Mesendoderm (in vitro differentiated cells): ENCODE data around the gene PSMA4.
"Not testable (repeated sequence)": the region's sequence is repeated elsewhere in the genome, so short reads cannot be mapped to it uniquely, and the experiment has no call there.

Source experiments
- DNase-seq: peaks from one replicate; pipeline ENCODE4 v3.0.0; 2013
- H2AK5ac ChIP-seq: 2 replicates; pipeline ENCODE4 v1.6.1; 2013; ENCODE audit warnings: low read length, inconsistent platforms
- H2BK120ac ChIP-seq: 2 replicates; pipeline ENCODE4 v1.6.1; 2013; ENCODE audit warnings: low read depth, mild to moderate bottlenecking, low read length, moderate library complexity, mixed read lengths
- H2BK15ac ChIP-seq: replicated peaks from 2 replicates; pipeline ENCODE4 v1.6.1; 2013; ENCODE audit warnings: low read depth, mild to moderate bottlenecking, moderate library complexity
- H2BK5ac ChIP-seq: 2 replicates; pipeline ENCODE4 v1.6.1; 2013; ENCODE audit warnings: low read length, inconsistent platforms
- H3K18ac ChIP-seq: 2 replicates; pipeline ENCODE4 v1.6.1; 2013; ENCODE audit warnings: mild to moderate bottlenecking, low read length, mixed read lengths
- H3K23ac ChIP-seq: one replicate; pipeline ENCODE4 v1.6.1; 2013; ENCODE audit warnings: low read length
- H3K27ac ChIP-seq: 2 replicates; pipeline ENCODE4 v1.5.1; 2013; ENCODE audit warnings: low read depth, mild to moderate bottlenecking, inconsistent platforms, low read length, moderate library complexity
- H3K27me3 ChIP-seq: 2 replicates; pipeline ENCODE4 v1.6.1; 2013; ENCODE audit warnings: low read length, control low read depth, mild to moderate bottlenecking, inconsistent platforms; ENCODE audit not compliant: insufficient read depth, poor library complexity
- H3K36me3 ChIP-seq: 2 replicates; pipeline ENCODE4 v1.6.1; 2013; ENCODE audit warnings: low read length, inconsistent platforms; ENCODE audit not compliant: control insufficient read depth, insufficient read depth
- H3K4ac ChIP-seq: one replicate; pipeline ENCODE4 v1.6.1; 2013; ENCODE audit warnings: low read depth, mild to moderate bottlenecking, low read length, moderate library complexity
- H3K4me1 ChIP-seq: 2 replicates; pipeline ENCODE4 v1.6.1; 2013; ENCODE audit warnings: low read depth, low read length, inconsistent platforms; ENCODE audit not compliant: control insufficient read depth
- H3K4me2 ChIP-seq: 2 replicates; pipeline ENCODE4 v1.6.1; 2013; ENCODE audit warnings: low read length
- H3K4me3 ChIP-seq: 2 replicates; pipeline ENCODE4 v1.5.1; 2013; ENCODE audit warnings: mild to moderate bottlenecking, low read length
- H3K56ac ChIP-seq: one replicate; pipeline ENCODE4 v1.6.1; 2013; ENCODE audit warnings: low read length
- H3K79me1 ChIP-seq: 2 replicates; pipeline ENCODE4 v1.6.1; 2013; ENCODE audit warnings: low read length, inconsistent platforms
- H3K79me2 ChIP-seq: 2 replicates; pipeline ENCODE4 v1.6.1; 2013; ENCODE audit warnings: mild to moderate bottlenecking, low read length; ENCODE audit not compliant: control insufficient read depth, insufficient read depth
- H3K9ac ChIP-seq: 2 replicates; pipeline ENCODE4 v1.6.1; 2013; ENCODE audit warnings: low read length, inconsistent platforms
- H4K5ac ChIP-seq: one replicate; pipeline ENCODE4 v1.6.1; 2013; ENCODE audit warnings: low read length
- H4K8ac ChIP-seq: one replicate; pipeline ENCODE4 v1.6.1; 2013; ENCODE audit warnings: low read depth, mild to moderate bottlenecking, control low read depth, low read length, moderate library complexity
- WGBS: extraction: QIAGEN DNeasy Blood & Tissue Kit; methylation state at CpG from one replicate; pipeline ENCODE4 v1.1.7; 2013; ENCODE audit warnings: low lambda C conversion rate, missing lambda C conversion rate; ENCODE audit not compliant: insufficient coverage; ENCODE audit errors: extremely low coverage; 5-methylcytosine and 5-hydroxymethylcytosine counted together

The PSMA4 gene

GRCh38 chr15:78552597-78552996, 12.4 kb downstream of the PSMA4 start:
- no CpG with 5 or more reads among the region's 5 CpGs for WGBS
- DNase-seq, result no peak

GRCh38 chr15:78560201-78560600, 20.0 kb downstream of the PSMA4 start:
- H2AK5ac ChIP-seq, H3K36me3 ChIP-seq, H3K4me1 ChIP-seq, H3K4me3 ChIP-seq, H4K8ac ChIP-seq, H3K27ac ChIP-seq, H3K23ac ChIP-seq, H2BK5ac ChIP-seq, DNase-seq, H3K4me2 ChIP-seq, H2BK15ac ChIP-seq, H2BK120ac ChIP-seq, H3K56ac ChIP-seq, H3K27me3 ChIP-seq, H3K4ac ChIP-seq, H3K79me2 ChIP-seq, H4K5ac ChIP-seq, H3K18ac ChIP-seq, H3K79me1 ChIP-seq, H3K9ac ChIP-seq: not testable (repeated sequence)
- no CpG with 5 or more reads among the region's 10 CpGs for WGBS

More at GRCh38 chr15:78552597-78552996, 12.4 kb downstream of the PSMA4 start:
- H3K18ac ChIP-seq, result no peak overlapping the region
- H3K79me2 ChIP-seq, result no peaks in the 10 kb centered on the region
- H4K5ac ChIP-seq, result no peak overlapping the region
- H3K4ac ChIP-seq, result no peak overlapping the region
- no peak overlapping the region for H3K4me2 ChIP-seq
- H3K79me1 ChIP-seq, result no peaks in the 10 kb centered on the region
- H3K56ac ChIP-seq, result no peak overlapping the region
- H3K9ac ChIP-seq, result no peak overlapping the region
- no peak overlapping the region for H2BK5ac ChIP-seq
- no peaks in the 10 kb centered on the region for H3K4me1 ChIP-seq
- peaks cover 6% of the 10 kb centered on the region for H3K36me3 ChIP-seq
- H4K8ac ChIP-seq, result no peak overlapping the region
- no peak overlapping the region for H2AK5ac ChIP-seq
- H3K4me3 ChIP-seq, result no peak overlapping the region
- H3K23ac ChIP-seq, result no peak overlapping the region
- H3K27ac ChIP-seq, result no peak overlapping the region
- H3K27me3 ChIP-seq, result no peaks in the 10 kb centered on the region
- no peak overlapping the region for H2BK120ac ChIP-seq
- no peak overlapping the region for H2BK15ac ChIP-seq

- Histone ChIP-seq H3K79me1 (no peaks in the 10 kb centered on the region), H3K4me1 (no peaks in the 10 kb centered on the region), H3K23ac (no peak overlapping the region), H2BK15ac (no peak overlapping the region), H3K4me3 (no peak overlapping the region), H3K27me3 (no peaks in the 10 kb centered on the region), H3K18ac (no peak overlapping the region), H2BK5ac (no peak overlapping the region), H3K4me2 (no peak overlapping the region), H2AK5ac (no peak overlapping the region), H3K4ac (no peak overlapping the region), H3K9ac (no peak overlapping the region), H3K36me3 (no peaks in the 10 kb centered on the region), H3K56ac (no peak overlapping the region), H3K79me2 (no peaks in the 10 kb centered on the region), H3K27ac (no peak overlapping the region), H4K8ac (no peak overlapping the region), H4K5ac (no peak overlapping the region), H2BK120ac (no peak overlapping the region)
- DNase-seq, result no peak
- WGBS, result no CpG with 5 or more reads among the region's 5 CpGs
Measured at GRCh38 chr15:78561490-78561889, 21.2 kb downstream of the PSMA4 start.

- DNase-seq, result no peak
- no peak overlapping the region for H3K9ac ChIP-seq
- no peak overlapping the region for H3K18ac ChIP-seq
- H3K36me3 ChIP-seq, result no peaks in the 10 kb centered on the region
- no peak overlapping the region for H2BK15ac ChIP-seq
- H3K4me3 ChIP-seq, result no peak overlapping the region
- no peak overlapping the region for H3K4ac ChIP-seq
- H4K8ac ChIP-seq, result no peak overlapping the region
- WGBS, result no CpG with 5 or more reads among the region's 2 CpGs
- H4K5ac ChIP-seq, result no peak overlapping the region
- H3K27ac ChIP-seq, result no peak overlapping the region
- no peak overlapping the region for H2BK120ac ChIP-seq
- H2AK5ac ChIP-seq, result no peak overlapping the region
- no peaks in the 10 kb centered on the region for H3K79me2 ChIP-seq
- H2BK5ac ChIP-seq, result no peak overlapping the region
- no peak overlapping the region for H3K23ac ChIP-seq
- H3K4me2 ChIP-seq, result no peak overlapping the region
- H3K79me1 ChIP-seq, result no peaks in the 10 kb centered on the region
- H3K4me1 ChIP-seq, result no peaks in the 10 kb centered on the region
- no peaks in the 10 kb centered on the region for H3K27me3 ChIP-seq
- H3K56ac ChIP-seq, result no peak overlapping the region
Measured at GRCh38 chr15:78563092-78563491, 22.8 kb downstream of the PSMA4 start.

- Histone ChIP-seq H2AK5ac (no peak overlapping the region), H3K4me2 (peak overlapping the region; percentile 2), H3K27ac (no peak overlapping the region), H4K5ac (no peak overlapping the region), H4K8ac (no peak overlapping the region), H2BK120ac (no peak overlapping the region), H3K4ac (no peak overlapping the region), H3K36me3 (no peaks in the 10 kb centered on the region), H3K23ac (no peak overlapping the region), H3K79me2 (no peaks in the 10 kb centered on the region), H3K18ac (no peak overlapping the region), H3K79me1 (no peaks in the 10 kb centered on the region), H3K27me3 (no peaks in the 10 kb centered on the region), H2BK5ac (no peak overlapping the region), H2BK15ac (no peak overlapping the region), H3K4me3 (no peak overlapping the region), H3K56ac (no peak overlapping the region), H3K9ac (no peak overlapping the region), H3K4me1 (no peaks in the 10 kb centered on the region)
- no peak for DNase-seq
- no CpG with 5 or more reads among the region's 11 CpGs for WGBS
Measured at GRCh38 chr15:78564743-78565096, 24.5 kb downstream of the PSMA4 start.

GRCh38 chr15:78565097-78565950, 25.1 kb downstream of the PSMA4 start, which contains the start of gene CHRNA5:
Gene CHRNA5 (plus strand): TSS chr15:78565520. CDS start chr15:78565720, 200 bp downstream.
- Histone ChIP-seq H3K4me1 (no peaks in the 10 kb centered on the region), H2AK5ac (no peak within 1 kb of the TSS), H3K4me2 (peak within 1 kb of the TSS; percentile 85), H3K79me1 (no peaks in the 10 kb centered on the region), H3K56ac (peak within 1 kb of the TSS; percentile 87), H3K27ac (peak within 1 kb of the TSS; percentile 74), H3K4ac (peak within 1 kb of the TSS; percentile 28), H3K18ac (peak within 1 kb of the TSS; percentile 5), H4K5ac (no peak within 1 kb of the TSS), H3K36me3 (no peaks in the 10 kb centered on the region), H2BK120ac (no peak within 1 kb of the TSS), H2BK5ac (no peak within 1 kb of the TSS), H3K79me2 (no peaks in the 10 kb centered on the region), H3K23ac (no peak within 1 kb of the TSS), H3K27me3 (no peaks in the 10 kb centered on the region), H3K4me3 (peak within 1 kb of the TSS; percentile 77), H3K9ac (peak within 1 kb of the TSS; percentile 79), H2BK15ac (no peak within 1 kb of the TSS), H4K8ac (no peak within 1 kb of the TSS)
- peak; percentile 97 for DNase-seq
- no CpG with 5 or more reads among the region's 75 CpGs for WGBS
